ENCODE measurements around the gene CEACAM18. TPM values are rescaled to one million over a fixed set of nuclear protein-coding genes. Genes with fewer than 3 reads are reported as not detected.

The CEACAM18 gene
- total RNA-seq (2022) (not detected in 2 replicates), Bru-seq, nascent RNA (not detected), BruChase-seq, experiment 1, labeled RNA remaining after a 6-hour chase (not detected), BruChase-seq, experiment 2, labeled RNA remaining after a 2-hour chase (not detected)
- long read RNA-seq = 0 reads

DNA sequence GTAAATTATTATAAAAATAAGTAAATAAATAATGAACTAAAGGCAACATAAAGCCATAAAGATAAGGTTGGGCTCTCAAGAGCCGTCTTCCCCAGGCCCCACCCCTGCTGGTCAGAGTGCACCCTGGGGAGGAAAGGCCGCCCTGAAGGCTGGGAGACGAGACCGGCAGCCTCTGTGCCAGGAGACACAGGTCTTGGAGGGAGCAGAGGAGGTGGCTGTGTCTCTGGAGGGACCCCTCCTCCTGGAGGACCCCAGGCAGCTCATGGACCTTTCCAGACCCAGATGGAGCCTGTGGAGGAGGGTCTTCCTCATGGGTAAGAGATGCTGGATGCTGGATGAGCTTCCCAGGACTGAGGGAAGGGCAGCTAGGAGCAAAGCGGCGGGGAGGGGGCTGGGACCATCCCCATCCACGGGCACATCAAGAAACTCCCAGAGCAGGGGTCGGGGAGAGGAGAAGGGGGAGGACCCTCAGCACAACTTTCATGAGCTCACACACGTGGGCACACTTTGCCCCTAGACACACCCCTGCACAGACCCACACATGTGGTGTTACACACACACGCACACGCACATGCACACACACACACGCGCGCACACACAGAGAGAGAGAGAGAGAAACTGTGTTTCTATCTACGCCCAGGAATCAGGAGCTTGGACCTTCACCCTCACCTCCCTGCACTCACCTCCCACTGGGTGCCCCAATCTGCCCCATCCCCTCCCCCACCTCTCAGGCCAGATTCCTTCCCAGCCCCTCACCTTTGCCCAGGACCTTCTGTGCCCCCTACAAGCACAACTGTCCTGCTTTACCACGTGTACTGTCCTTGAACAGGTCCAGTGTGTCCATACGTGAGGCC is at the start of gene CEACAM18:
Gene CEACAM18, plus strand, starts transcription at position 159 of the 854 bp plus-strand sequence.
- intact Hi-C loops (cut with micrococcal nuclease) = no loop called here
- Mint-ChIP-seq H3K36me3 (ENCODE audit: insufficient read depth, unreplicated experiment) (no peaks in the 10 kb centered on the region), H3K4me1 (ENCODE audit: insufficient read depth, unreplicated experiment) (no peaks in the 10 kb centered on the region), H3K27me3 (ENCODE audit: insufficient read depth, unreplicated experiment) (no peaks in the 10 kb centered on the region), H3K27ac (ENCODE audit: low read depth, unreplicated experiment) (no peak within 1 kb of the TSS), H3K4me3 (ENCODE audit: unreplicated experiment) (no peak within 1 kb of the TSS), H3K9me3 (ENCODE audit: unreplicated experiment) (peaks cover 29% of the 10 kb centered on the region)
- DNase-seq (ENCODE audit: unreplicated experiment) = no peak
- BruUV-seq (replicated peaks) = no TSS peak
- POLR2A ChIA-PET = no interaction called here
- CTCF ChIA-PET = interaction anchor here (0.6 kb wide), 1 partner anchor 36 kb away, joined by 3 read pairs; no protein-coding TSS in a partner anchor
- no peak for TF ChIP-seq CTCF (IDR thresholded peaks at IDR 0.05; ENCODE audit: unreplicated experiment)

DNA sequence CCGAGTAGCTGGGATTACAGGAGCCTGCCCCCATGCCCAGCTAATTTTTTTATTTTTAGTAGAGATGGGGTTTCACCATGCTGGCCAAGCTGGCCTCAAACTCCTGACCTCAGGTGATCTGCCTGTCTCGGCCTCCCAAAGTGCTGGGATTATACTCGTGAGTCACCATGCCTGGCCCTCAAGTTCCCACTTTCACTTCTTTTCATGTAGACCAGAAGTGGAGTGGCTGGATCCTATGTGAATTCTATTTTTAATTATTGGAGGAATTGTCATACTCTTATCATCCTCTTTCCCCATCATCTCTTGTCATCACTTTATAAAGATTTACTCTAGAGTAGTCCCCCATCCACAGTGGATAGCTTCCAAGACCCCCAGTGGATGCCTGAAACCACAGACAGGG is 48.1 kb upstream of the CEACAM18 start:
- no peak for DNase-seq (ENCODE audit: unreplicated experiment)
- Mint-ChIP-seq H3K27me3 (ENCODE audit: insufficient read depth, unreplicated experiment) (no peaks in the 10 kb centered on the region), H3K9me3 (ENCODE audit: unreplicated experiment) (no peaks in the 10 kb centered on the region), H3K36me3 (ENCODE audit: insufficient read depth, unreplicated experiment) (no peaks in the 10 kb centered on the region), H3K27ac (ENCODE audit: low read depth, unreplicated experiment) (no peak overlapping the region), H3K4me3 (ENCODE audit: unreplicated experiment) (no peak overlapping the region), H3K4me1 (ENCODE audit: insufficient read depth, unreplicated experiment) (no peaks in the 10 kb centered on the region)
- no TSS peak for BruUV-seq (replicated peaks)
- CTCF ChIA-PET = interaction anchor here (1.1 to 1.4 kb wide), 2 partner anchors 9 to 33 kb away, joined by 4 to 5 read pairs; no protein-coding TSS in a partner anchor
- no peak for TF ChIP-seq CTCF (IDR thresholded peaks at IDR 0.05; ENCODE audit: unreplicated experiment)
- POLR2A ChIA-PET = no interaction called here
- intact Hi-C loops (cut with micrococcal nuclease) = no loop called here

GRCh38 chr19:51431124-51431523 is 47.2 kb upstream of the CEACAM18 start:
- Mint-ChIP-seq H3K4me3 (ENCODE audit: unreplicated experiment) (no peak overlapping the region), H3K36me3 (ENCODE audit: insufficient read depth, unreplicated experiment) (no peaks in the 10 kb centered on the region)
- no TSS peak for BruUV-seq (replicated peaks)

More at GRCh38 chr19:51431124-51431523, 47.2 kb upstream of the CEACAM18 start:
- Mint-ChIP-seq H3K27me3 (ENCODE audit: insufficient read depth, unreplicated experiment) (no peaks in the 10 kb centered on the region), H3K4me1 (ENCODE audit: insufficient read depth, unreplicated experiment) (no peaks in the 10 kb centered on the region), H3K9me3 (ENCODE audit: unreplicated experiment) (no peaks in the 10 kb centered on the region), H3K27ac (ENCODE audit: low read depth, unreplicated experiment) (no peak overlapping the region)
- no peak for TF ChIP-seq CTCF (IDR thresholded peaks at IDR 0.05; ENCODE audit: unreplicated experiment)
- POLR2A ChIA-PET = interaction anchor here (0.7 kb wide), 1 partner anchor 13 kb away, joined by 3 read pairs; no protein-coding TSS in a partner anchor
- intact Hi-C loops (cut with micrococcal nuclease) = no loop called here
- DNase-seq (ENCODE audit: unreplicated experiment) = peak; percentile 5
- CTCF ChIA-PET = interaction anchor here (0.6 kb wide), 2 partner anchors 21 to 42 kb away, joined by 3 read pairs; no protein-coding TSS in a partner anchor
